ENCODE results near the gene TLR8. TPM values are rescaled to one million over a fixed set of nuclear protein-coding genes. Genes with fewer than 3 reads are reported as not detected.
"Not testable (repeated sequence)": the region's sequence is repeated elsewhere in the genome, so short reads cannot be mapped to it uniquely, and the experiment has no call there.

TLR8 gene
- total RNA-seq, 1 donor from 2014 or later: not detected

- no peak for DNase-seq (ENCODE audit: low read depth in 2 of 2)
Observed at GRCh38 chrX:12946406-12946805, 40.0 kb downstream of the TLR8 start.

DNA sequence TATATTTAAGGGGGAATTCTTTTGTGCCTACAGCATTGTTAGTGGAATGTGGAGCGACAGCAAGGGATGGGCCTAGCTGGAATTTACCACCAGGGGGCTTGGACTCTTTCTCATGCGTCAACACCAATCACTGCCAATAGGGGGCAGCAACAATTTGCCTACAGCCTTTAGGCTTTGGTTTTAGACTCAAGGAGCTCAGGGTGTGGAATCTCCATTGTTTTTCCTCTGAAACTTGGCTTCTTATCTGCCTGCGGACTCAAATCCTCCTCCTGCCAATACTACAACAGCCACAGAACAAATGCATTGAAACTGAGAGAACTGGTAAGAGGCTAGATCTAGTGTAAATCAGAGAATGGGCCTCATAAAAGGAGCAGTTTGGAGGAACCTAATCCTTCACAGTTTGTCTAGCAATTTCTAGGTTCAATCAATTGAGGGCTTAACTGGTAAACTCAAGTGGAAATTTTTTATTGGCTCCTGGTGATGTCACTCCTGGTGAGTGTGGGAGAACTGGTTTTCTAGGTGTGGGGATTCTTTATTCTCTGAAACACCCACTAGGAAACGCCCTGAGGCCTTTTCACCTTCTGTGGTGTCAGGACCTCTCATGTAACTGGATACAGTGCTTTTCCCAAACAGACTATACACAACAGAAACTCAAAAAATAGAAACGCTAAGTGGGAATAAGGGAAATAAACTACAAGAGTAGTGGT lies 40.6 kb downstream of the TLR8 start:
- DNase-seq (ENCODE audit: low read depth in 2 of 2): peak; percentile 82 to 90

DNA sequence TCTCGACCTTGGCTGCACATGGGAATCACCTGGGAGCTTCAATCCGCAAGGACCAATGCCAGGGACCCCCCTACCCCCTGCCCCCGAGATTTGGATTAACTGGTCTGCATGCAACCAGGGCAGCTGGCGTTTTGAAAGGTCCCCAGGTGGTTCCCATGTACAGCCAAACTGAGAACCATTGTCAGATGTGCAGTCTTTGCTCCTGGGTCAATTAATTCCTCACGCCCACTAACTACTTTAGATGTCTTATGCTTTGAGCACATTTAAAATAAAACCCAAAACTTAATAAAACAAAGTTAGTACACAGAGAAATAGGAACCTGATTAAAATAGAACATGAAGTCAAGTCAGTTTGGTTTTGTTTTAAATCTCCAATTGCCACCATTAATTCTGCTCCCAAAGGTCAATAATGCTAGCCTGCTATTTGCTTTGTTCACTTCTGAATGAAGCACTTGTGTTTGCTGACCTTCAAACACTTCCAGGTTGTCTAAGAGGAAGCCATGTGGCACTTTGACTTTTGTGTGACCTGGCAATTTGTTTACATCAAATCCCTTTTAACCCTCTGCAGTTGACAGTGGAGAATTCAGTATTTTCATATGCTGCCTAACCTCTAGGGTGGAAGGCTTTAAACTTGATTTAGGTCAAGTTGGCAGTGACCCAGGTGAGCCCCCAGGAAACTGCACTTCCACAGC lies 41.3 kb downstream of the TLR8 start:
- no peak for DNase-seq (ENCODE audit: low read depth in 2 of 2)

GRCh38 chrX:12948495-12948894 lies 42.1 kb downstream of the TLR8 start:
- DNase-seq (ENCODE audit: low read depth in 2 of 2): no peak

DNA sequence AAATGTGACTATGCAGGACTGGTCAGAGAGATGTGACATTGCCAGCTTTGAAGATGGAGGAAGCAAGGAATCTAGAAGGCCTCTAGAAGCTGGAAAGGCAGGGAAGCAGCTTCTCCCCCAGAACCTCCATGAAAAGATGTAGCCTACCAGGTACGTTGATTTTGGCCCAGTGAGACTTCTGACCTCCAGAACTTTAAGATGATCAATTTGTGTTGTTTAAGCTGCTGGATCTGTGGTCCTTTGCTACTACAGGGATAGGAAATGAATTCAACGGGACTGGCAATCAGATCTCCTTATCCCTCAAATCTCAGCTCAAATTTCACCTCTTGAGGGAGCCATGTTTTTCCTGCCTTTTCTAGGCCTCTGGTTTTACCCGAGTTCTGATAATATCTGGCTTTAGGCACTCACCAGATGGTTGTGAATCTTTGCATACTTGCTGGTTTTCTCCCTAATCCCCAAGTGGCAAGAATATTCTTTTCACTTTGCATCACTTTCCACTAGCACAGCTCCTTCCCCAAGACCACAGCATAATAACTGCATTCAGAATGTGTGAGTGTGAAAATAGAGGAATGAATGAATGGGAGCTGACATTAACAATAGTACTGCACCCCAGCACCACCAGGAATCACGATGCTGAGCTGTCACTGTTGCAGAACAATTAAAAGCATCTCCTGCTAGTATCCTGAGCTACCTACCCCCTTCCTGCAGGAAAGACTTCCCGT lies 42.9 kb downstream of the TLR8 start:
- no peak for DNase-seq (ENCODE audit: low read depth in 2 of 2)

- DNase-seq (ENCODE audit: low read depth in 2 of 2): peak; percentile 94 to 95
Observed at GRCh38 chrX:12949927-12950656, 43.7 kb downstream of the TLR8 start.

GRCh38 chrX:12950851-12951594 lies 44.6 kb downstream of the TLR8 start:
- peak; percentile 63 to 68 for DNase-seq (ENCODE audit: low read depth in 2 of 2)

DNA sequence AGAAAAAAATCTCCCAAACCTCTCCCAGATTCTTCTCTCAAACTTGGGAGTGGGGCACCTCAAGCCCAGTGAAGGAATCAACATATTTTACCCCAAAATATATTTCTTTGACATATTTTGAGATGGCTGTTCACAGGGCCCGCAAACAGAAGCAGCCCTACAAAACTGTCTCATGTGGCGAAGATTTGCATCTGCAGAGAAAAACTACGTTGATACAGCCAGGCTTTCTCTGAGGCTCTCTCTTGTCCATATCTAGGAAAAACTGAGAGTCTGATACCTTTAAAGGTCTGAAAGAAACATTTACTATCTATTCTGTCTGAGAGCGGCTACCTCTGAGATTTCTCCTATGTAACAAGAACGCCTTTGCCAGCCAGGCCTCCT lies 45.2 kb downstream of the TLR8 start:
- no peak for DNase-seq (ENCODE audit: low read depth in 2 of 2)

- DNase-seq (ENCODE audit: low read depth in 2 of 2): no peak
Observed at GRCh38 chrX:12953420-12953819, 47.0 kb downstream of the TLR8 start.

GRCh38 chrX:12954376-12954775 lies 48.0 kb downstream of the TLR8 start:
- DNase-seq (ENCODE audit: low read depth in 2 of 2): no peak

DNA sequence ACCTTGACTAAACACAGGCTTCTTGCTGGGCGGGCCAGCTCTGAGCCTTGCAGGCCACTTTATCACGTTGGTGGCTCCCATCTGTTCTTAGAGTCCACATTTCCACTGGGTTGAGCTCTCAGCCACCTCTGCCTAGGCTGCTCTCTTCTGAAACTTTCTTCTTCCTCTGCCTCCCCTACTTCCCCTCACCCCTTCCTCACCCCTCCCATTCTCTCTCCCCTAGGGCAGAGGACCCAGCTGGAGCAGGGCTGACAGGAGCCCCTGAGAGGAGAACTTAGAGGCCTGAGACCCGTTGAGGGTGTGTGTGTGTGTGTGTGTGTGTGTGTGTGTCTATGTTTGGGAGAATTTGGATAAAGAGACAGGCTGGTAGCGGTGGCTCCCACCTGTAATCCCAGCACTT lies 48.6 kb downstream of the TLR8 start:
- no peak for DNase-seq (ENCODE audit: low read depth in 2 of 2)

GRCh38 chrX:12955882-12956703 lies 49.7 kb downstream of the TLR8 start:
- DNase-seq (ENCODE audit: low read depth in 2 of 2): peak; percentile 78 to 82

DNA sequence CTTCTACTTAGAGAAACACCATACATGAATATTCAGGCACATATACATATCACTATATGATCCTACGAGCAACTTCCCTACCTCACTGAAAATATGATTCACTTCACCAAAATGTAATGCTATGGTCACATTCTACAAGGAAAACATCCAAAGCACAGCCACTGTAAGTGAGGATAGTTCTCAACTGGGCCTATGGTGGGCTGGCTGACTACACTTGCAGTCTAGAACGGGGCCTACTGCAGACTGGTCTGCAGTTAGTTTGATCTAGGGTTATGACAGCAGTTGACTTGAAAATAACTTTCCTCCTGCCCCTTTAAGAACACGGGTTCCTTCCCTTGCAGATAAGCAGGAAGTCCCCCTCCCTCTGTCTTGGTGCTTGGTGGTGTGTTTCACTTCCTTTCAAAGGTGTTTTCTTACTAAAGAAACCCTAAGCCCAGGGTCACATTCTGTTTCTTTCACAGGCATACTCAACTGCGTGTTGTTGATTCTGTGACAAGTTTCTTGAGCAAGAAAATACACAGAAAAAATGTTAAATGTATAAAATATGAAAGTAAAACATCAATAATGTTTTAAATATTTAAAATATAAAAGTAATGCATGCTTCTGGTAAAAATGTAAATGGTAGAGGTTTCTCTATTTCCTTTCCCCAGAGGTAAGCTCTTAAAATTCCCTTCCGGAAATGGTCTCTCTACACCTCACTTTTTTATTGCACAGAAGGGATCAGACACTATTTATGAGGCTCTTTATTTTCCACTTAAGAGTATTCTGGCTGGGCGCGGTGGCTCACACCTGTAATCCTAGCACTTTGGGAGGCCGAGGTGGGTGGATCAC lies 50.5 kb downstream of the TLR8 start:
- DNase-seq (ENCODE audit: low read depth in 2 of 2): peak in 1 of 2 donors; percentile 75

DNA sequence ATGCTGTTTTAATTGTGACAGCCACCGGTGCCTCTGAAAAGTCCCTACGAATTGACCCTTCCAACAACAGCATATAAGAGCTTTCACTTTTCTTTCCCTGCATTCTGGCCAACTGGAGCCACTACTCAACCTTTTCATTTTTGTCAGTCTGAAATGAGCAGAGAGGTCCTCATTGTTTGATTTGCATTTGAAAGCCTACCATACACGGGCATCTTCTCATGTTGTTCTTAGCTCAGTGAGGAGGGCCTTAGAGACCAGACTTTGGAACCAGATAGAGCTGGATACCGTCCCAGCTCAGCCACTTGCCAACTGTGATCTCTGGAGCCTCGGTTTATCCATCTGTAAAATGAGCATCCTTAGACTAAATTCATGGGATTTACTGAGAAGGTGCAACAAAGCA lies 51.6 kb downstream of the TLR8 start:
- DNase-seq (ENCODE audit: low read depth in 2 of 2): no peak

DNA sequence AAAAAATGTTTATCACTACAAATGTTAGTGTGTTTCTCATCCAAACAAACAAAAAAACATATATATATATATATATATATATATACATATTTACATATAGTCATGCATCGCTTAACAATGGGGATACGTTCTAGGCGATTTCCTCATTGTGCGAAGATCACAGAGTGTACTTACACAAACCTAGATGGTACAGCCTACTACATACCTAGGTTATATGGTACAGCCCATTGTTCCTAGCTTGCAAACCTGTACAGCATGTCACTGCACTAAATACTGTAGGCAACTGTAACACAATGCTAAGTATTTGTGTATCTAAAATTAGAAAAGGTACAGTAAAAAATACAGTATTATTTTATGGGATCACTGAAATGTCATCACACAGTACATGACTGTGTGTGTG lies 52.0 kb downstream of the TLR8 start:
- no peak for DNase-seq (ENCODE audit: low read depth in 2 of 2)

GRCh38 chrX:12961196-12961718 lies 54.8 kb downstream of the TLR8 start:
- no peak for DNase-seq (ENCODE audit: low read depth in 2 of 2)

GRCh38 chrX:12962041-12962504 lies 55.7 kb downstream of the TLR8 start:
- no peak for DNase-seq (ENCODE audit: low read depth in 2 of 2)

DNA sequence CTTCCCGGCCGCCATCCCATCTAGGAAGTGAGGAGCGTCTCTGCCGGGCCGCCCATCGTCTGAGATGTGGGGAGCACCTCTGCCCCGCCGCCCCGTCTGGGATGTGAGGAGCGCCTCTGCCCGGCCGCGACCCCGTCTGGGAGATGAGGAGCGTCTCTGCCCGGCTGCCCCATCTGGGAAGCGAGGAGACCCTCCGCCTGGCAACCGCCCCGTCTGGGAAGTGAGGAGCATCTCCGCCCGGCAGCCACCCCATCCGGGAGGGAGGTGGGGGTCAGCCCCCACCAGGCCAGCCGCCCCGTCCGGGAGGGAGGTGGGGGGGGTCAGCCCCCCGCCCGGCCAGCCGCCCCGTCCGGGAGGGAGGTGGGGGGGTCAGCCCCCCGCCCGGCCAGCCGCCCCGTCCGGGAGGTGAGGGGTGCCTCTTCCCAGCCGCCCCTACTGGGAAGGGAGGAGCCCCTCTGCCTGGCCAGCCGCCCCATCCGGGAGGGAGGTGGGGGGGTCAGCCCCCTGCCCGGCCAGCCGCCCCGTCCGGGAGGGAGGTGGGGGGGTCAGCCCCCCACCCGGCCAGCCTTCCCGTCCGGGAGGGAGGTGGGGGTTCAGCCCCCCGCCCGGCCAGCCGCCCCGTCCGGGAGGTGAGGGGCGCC lies 56.9 kb downstream of the TLR8 start:
- DNase-seq (ENCODE audit: low read depth in 2 of 2): not testable (repeated sequence)

Data from lung microvascular endothelial cell (primary cell).